Measurements from ENCODE around the gene OR2T4.
A peak's percentile ranks its signal among the peaks of the same experiment; 100 is the strongest.

Gene OR2T4
- 0 reads per million in 3 experiments for total RNA-seq

DNA sequence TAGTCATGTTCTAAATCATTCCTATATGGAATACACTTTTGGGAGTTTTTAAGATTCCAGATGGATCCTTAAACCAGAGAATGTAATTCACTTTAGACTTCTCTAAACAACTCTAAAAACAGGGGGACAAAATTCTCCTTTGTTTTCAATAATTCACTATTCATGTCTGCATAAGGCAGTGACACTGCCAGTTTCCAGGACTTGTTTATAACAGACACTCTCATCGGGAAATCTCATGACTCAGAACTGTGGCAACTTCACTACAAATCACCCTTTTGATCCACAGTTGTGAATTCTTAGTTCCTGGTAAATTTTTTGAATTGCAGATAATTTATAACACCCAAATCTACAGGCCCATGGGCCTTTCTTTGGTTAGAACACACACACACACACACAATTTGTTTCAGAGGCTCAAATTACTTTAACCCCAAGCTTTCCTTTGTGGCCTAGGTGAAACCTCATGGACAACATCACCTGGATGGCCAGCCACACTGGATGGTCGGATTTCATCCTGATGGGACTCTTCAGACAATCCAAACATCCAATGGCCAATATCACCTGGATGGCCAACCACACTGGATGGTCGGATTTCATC, at the start of gene OR2T4:
OR2T4 (plus strand) TSS at position 545 of the 595 bp plus-strand sequence; CDS start at position 545, 0 bp downstream.
- DNase-seq = no peak

- DNase-seq = no peak
These were observed 44.7 kb upstream of the OR2T4 start for GRCh38 chr1:248316796-248317195.

DNA sequence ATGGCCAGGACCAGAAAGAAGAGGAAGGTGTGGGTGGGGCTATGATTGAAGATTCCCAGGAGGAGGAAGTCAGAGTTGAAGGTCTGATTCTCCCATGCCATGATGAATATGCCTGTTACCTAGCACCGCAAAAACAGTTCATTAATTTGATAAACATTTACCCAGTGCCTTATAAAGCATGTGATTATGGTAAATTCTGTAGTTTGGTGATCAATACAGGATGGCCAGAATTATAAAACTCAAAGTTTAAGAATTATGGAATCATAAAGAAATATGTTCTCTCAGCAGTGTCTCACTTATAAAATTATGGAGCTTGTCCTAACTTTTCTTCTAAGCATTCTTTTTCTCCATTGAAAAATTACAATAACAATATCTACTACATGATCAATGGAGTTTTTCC, 37.0 kb upstream of the OR2T4 start, which contains the start of gene OR2M7:
OR2M7 (minus strand) TSS at position 101 of the 400 bp plus-strand sequence; CDS start at position 101, 0 bp downstream.
- DNase-seq = no peak

DNA sequence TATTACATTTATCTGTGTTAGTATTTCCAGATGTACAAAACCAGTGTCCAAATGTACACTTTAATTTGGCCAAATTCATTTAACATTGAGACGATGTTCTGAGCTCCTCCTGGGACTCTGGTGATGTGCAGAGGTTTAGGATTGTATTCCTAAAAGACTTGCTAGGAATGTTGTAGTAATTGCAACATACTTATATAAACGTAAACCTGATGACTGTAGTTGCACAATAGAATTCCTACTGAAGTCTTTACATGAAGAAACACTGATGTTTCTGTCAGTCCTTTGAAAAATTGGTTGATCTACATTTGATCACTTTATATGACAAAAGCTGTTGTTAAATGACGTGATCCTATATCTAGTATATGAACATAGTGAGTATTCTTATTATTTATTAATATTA, 18.0 kb upstream of the OR2T4 start:
- DNase-seq = no peak

DNA sequence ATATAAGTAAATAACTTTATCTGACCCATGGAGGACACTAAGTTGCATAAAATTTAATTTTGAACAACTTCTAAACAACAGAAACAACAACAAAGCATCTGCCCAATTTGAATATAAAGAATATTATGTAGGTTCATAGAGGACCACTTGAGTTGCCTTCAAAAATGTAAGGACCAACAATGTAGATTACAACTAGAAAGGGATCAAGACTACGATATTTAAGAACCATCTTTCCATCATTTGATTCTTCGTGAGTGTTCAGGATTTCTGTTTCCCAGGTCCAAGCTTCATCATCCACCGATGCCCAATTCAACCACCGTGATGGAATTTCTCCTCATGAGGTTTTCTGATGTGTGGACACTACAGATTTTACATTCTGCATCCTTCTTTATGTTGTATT, 13.0 kb upstream of the OR2T4 start, which contains the start of gene OR14C36:
OR14C36 (plus strand) TSS at position 301 of the 400 bp plus-strand sequence; CDS start at position 301, 0 bp downstream.
- DNase-seq = no peak

DNA sequence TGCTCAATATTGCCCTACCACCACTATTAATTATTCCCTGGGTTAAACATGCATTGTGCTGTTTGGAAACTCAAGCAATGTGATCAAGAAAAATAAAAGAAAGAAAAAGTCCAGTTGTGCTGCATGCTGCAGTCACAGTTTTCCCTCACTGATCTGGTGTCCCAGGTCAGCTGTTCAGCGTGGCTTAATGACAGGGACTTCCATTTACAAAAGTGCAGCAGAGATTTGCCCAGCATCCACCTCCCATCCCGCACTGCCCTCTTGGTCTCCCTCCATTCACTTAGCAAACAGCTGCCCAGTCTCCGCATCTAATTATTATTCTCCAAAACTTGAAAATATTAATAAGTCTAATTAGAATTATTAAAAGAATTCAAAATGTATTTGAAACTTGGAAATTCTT, 2.0 kb upstream of the OR2T4 start:
- DNase-seq = no peak

GRCh38 chr1:248366609-248367008, 5.1 kb downstream of the OR2T4 start:
- DNase-seq = no peak

DNA sequence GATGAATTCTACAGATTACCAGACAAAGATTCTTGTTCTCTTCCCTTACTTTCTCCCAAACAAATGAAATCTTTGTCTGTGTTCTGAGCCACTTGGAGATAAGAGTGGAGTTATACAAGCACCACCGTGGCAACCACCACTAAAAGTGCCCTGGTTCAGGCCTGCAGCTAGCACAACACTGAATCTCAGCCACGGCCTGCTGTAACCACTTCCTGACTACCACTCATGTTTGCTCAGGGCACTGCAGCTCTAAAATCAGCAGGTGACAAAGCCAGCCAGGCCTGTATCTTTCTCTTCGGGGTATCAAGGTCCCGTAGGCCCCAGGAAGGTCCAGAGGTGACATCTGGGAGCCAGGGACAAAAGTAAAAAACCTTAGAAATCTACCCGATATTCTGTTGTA, 10.9 kb downstream of the OR2T4 start:
- DNase-seq = no peak

GRCh38 chr1:248373761-248374160, 12.3 kb downstream of the OR2T4 start:
- no peak for DNase-seq

DNA sequence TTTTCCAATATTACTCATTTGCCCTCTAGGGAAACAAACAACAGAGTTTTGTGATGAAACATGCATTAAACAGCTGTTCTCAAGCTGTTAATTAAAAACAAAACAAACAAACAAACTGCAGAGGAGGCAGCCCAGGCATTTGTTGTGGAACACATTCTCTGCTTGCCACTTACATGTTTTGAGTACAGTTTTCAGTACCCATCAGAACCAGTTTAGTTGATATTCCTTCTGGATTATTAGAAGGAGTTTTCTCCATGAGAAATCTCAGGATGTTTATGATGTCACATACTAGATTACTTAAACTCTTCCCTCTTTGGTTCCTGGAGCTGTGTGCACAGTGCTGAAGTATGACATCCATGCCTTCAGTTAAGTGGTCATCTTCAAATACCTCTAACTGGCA, 14.0 kb downstream of the OR2T4 start, which contains the start of gene OR2T6:
OR2T6 (plus strand) TSS at position 301 of the 400 bp plus-strand sequence. CDS start 11,863 bp downstream, outside the sequence.
- DNase-seq = no peak

DNA sequence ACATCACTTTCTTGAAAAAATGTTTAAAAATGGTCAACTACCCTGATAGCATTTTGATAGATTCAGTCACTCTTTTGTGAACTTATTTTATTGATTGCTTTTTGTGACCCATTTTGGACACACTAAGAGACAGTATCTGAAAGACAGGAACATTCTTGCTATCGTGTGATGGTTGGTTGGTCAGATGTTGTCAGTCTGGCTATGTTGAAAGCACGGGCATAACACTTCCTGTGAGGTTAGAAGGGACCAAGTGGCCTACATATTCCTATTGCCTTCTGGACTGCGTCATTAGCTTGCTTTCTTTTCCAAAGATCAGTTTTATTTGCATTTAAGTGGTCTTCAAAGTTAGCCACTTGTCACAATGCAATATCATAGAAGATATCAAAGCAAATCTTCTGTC, 15.5 kb downstream of the OR2T4 start:
- DNase-seq = no peak

DNA sequence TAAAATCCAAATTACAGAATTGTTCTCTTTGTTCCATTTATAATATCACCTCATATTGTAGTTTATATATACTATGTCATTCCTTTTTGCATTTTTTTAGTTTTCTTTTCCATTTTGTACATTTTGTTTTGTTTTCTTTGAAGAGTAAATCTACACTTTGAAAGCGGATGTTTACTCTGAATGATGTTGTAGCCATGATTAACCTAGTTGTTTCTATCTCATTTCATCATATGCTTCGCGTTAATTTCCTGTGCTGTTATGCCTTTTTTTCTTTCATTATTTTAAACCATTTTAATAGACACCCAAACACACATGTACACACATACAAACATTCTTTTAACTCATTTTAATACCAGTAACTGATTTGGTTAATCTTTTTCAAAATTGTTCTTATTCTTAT, 19.4 kb downstream of the OR2T4 start:
- DNase-seq = no peak

GRCh38 chr1:248388426-248388825, 27.0 kb downstream of the OR2T4 start:
- DNase-seq = no peak

DNA sequence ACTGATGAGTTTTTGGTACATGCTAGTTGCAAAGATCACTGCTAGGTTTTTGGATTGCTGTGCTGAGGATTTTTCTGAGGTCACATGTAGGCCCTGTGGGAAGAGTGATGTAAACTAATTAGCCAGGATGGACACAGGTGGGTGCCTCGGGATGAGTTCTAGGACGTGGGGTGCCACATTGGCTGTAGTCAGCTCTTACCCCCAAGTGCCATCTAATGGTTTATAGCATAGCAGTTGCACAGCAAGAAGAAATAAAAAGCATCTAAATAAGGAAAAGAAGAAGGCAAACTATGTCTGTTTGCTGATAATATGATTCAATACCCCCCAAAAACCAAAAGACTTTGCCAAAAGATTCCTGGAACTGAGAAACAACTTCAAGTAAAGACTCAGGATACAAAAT, 31.6 kb downstream of the OR2T4 start:
- DNase-seq = no peak

DNA sequence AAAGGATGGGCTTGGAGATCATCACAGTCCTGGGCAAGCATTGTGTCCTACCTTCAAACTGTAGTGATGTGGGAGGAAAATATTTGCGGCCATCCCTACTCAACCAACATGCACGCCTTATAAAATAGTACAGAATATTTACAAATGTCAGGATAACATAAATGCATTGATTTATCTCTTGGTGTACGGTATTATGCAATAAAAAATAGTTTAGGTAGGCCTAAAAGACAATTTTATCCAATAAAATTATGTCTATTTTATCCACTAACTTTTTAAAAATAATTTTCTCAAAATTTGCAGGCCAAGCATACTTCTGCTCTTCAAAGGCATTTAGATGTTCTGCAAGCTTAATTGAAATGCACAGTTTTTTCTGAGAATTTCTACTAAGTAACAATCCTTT, 41.3 kb downstream of the OR2T4 start, which contains the start of gene OR2T1:
OR2T1 (plus strand) TSS at position 301 of the 400 bp plus-strand sequence. CDS start 3,100 bp downstream, outside the sequence.
- DNase-seq = no peak

- peak; percentile 17 for DNase-seq
These were observed 42.6 kb downstream of the OR2T4 start for GRCh38 chr1:248404024-248404423.

DNA sequence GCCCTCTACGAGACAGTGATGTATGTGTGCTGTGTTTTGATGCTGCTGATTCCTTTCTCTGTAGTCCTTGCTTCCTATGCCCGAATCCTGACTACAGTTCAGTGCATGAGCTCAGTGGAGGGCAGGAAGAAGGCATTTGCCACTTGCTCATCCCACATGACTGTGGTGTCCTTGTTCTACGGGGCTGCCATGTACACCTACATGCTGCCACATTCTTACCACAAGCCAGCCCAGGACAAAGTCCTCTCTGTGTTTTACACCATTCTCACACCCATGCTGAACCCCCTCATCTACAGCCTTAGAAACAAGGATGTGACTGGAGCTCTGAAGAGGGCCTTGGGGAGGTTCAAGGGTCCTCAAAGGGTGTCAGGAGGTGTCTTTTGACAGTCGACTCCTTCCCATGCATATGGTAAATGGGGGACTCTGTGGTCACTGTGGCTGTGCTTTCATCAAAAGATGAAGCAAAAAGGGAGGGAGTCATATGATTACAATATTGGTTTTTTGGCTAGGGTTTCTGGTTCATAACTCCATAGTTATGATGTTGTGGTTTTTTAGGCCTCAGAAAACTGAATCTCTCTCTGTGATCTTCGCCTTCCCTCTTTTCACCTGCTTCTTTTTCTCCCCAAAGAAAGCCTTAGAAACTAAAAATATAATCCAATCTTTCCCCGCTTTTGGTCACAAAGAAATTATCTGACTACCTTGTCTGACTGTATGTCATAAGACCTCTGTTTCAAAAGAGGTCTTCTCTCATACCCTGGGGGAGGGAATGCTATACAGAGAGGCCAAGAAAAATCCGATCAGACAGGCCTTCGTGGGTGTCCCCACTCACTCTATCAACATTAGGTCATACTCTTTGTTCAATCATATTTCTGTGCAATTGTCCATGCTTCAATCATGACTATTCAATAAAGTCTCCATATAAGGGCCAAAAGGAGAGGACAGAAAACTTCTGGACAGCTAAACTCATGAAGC, 45.5 kb downstream of the OR2T4 start:
- no peak for DNase-seq

All from central memory CD4-positive, alpha-beta T cell (primary cell).